Calu3 (cell line): ENCODE data around the gene CHAD. TPM values are rescaled to one million over a fixed set of nuclear protein-coding genes. Genes with fewer than 3 reads are reported as not detected.
A peak's percentile ranks its signal among the peaks of the same experiment; 100 is the strongest.

Experiments used
- BruUV-seq: library from RNA; stranded (reverse); fragments of 400-500 nt; replicated peaks from 2 replicates; lab custom pipeline; 2021; lab: Mats Ljungman, UMichigan
- CTCF ChIA-PET: fragments of 300-600 bp; sonication (Branson Sonifier 250); formaldehyde crosslinking; loops from one replicate; lab custom pipeline; 2022; ENCODE audit warnings: antibody characterized with exemption; lab: Charles Lee
- DNase-seq: peaks from one replicate; pipeline ENCODE4 v3.0.0; 2022
- H3K27ac Mint-ChIP-seq: one replicate; pipeline ENCODE4 v1.8.0; 2022; ENCODE audit warnings: mixed read lengths; ENCODE audit not compliant: unreplicated experiment
- H3K27me3 Mint-ChIP-seq: one replicate; pipeline ENCODE4 v1.8.0; 2022; ENCODE audit warnings: mixed read lengths; ENCODE audit not compliant: unreplicated experiment
- H3K36me3 Mint-ChIP-seq: one replicate; pipeline ENCODE4 v1.8.0; 2022; ENCODE audit warnings: mild to moderate bottlenecking, moderate library complexity, mixed read lengths; ENCODE audit not compliant: insufficient read depth, unreplicated experiment
- H3K4me1 Mint-ChIP-seq: one replicate; pipeline ENCODE4 v1.8.0; 2022; ENCODE audit warnings: mild to moderate bottlenecking, low read depth, mixed read lengths; ENCODE audit not compliant: unreplicated experiment
- H3K4me3 Mint-ChIP-seq: one replicate; pipeline ENCODE4 v1.8.0; 2022; ENCODE audit warnings: mild to moderate bottlenecking, low read depth, moderate library complexity, mixed read lengths; ENCODE audit not compliant: unreplicated experiment
- H3K9me3 Mint-ChIP-seq: one replicate; pipeline ENCODE4 v1.8.0; 2022; ENCODE audit warnings: low read depth, mixed read lengths; ENCODE audit not compliant: unreplicated experiment
- intact Hi-C: fragments of 100-400 bp; cut with micrococcal nuclease; formaldehyde crosslinking; loops from one replicate; pipeline ENCODE4 v1.10.0; 2022; ENCODE audit not compliant: unreplicated experiment
- total RNA-seq: library from RNA; stranded (reverse); gene quantifications from 2 replicates; pipeline ENCODE4 v1.2.3, GENCODE V29; 2022
- TF ChIP-seq, protein P1 (sequence below): fragments of 200-600 bp; IDR thresholded peaks from one replicate; pipeline ENCODE4 v1.8.0; 2022; ENCODE audit warnings: antibody characterized with exemption; ENCODE audit not compliant: unreplicated experiment

Gene CHAD
- total RNA-seq, 1 experiment from 2014 or later: not detected

DNA sequence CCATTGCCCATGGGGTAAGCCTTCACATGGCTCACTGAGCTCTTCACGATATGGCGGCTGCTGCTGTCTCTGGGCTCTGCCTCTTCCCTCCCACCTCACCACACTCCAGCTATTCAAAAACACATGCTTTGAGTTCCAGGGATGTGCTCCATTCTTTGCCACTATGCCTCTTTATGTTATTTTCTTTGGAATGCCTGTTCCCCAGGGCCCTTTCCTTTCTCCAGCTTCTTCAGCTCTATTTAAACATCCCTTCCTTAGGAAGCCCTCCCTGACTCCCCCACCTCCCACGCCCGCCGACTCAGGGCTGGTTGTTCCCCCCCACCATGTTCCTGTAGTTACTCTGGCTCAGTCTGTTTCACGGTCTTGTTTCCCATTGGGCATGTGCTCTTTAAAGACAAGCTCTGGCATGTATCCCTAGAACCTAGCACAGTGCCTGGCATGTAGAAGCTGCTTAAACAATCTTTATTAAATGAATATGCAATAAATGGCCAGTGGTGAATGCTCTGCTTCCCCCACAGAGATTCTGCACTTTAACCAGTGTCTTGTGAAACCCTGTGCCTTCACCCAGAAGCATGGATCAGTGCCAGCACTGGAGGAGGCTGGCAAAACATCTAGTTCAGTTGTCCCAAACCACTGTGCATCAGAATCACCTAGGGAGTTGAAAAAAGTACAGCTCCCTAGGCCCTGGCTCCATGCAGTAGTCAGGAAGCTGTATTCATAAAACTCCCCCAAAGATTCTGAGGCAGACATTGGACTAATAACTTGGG lies 46.4 kb upstream of the CHAD start:
- CTCF ChIA-PET: interaction anchor here (0.8 to 1.2 kb wide), 2 partner anchors 16 to 32 kb away, joined by 6 to 8 read pairs; no protein-coding TSS in a partner anchor
- intact Hi-C loops: no loop called here
- H3K27ac Mint-ChIP-seq: no peak overlapping the region
- no peaks in the 10 kb centered on the region for H3K9me3 Mint-ChIP-seq
- no peak for DNase-seq
- H3K4me1 Mint-ChIP-seq: peaks cover 18% of the 10 kb centered on the region
- H3K27me3 Mint-ChIP-seq: peaks cover 25% of the 10 kb centered on the region
- H3K36me3 Mint-ChIP-seq: peaks cover 4% of the 10 kb centered on the region
- H3K4me3 Mint-ChIP-seq: no peak overlapping the region
- TF ChIP-seq, protein P1, sequence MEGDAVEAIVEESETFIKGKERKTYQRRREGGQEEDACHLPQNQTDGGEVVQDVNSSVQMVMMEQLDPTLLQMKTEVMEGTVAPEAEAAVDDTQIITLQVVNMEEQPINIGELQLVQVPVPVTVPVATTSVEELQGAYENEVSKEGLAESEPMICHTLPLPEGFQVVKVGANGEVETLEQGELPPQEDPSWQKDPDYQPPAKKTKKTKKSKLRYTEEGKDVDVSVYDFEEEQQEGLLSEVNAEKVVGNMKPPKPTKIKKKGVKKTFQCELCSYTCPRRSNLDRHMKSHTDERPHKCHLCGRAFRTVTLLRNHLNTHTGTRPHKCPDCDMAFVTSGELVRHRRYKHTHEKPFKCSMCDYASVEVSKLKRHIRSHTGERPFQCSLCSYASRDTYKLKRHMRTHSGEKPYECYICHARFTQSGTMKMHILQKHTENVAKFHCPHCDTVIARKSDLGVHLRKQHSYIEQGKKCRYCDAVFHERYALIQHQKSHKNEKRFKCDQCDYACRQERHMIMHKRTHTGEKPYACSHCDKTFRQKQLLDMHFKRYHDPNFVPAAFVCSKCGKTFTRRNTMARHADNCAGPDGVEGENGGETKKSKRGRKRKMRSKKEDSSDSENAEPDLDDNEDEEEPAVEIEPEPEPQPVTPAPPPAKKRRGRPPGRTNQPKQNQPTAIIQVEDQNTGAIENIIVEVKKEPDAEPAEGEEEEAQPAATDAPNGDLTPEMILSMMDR: no peak
- no TSS peak for BruUV-seq

DNA sequence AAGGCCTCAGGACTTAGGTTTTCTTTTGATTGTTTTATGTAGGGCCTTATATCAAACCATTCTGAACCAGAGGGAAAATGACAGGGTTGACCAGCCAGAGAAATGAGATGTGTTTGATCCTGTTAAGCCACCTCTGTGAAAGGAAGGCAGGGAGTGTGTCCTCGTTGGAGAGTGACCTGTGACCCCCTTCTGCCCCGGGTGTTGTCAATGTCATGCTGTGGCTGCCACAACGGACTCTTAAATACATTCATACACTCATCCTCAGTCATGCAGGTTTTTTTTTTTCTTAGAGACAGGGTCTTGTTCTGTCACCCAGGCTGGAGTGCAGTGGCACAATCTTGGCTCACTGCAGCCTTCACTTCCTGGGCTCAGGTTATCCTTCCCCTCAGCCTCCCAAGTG lies 45.7 kb upstream of the CHAD start:
- intact Hi-C loops: no loop called here
- no peak for DNase-seq
- CTCF ChIA-PET: no interaction called here
- H3K27ac Mint-ChIP-seq: no peak overlapping the region
- H3K9me3 Mint-ChIP-seq: no peaks in the 10 kb centered on the region
- peaks cover 18% of the 10 kb centered on the region for H3K4me1 Mint-ChIP-seq
- H3K4me3 Mint-ChIP-seq: no peak overlapping the region
- TF ChIP-seq, protein P1: no peak
- peaks cover 25% of the 10 kb centered on the region for H3K27me3 Mint-ChIP-seq
- no TSS peak for BruUV-seq
- H3K36me3 Mint-ChIP-seq: peaks cover 4% of the 10 kb centered on the region

DNA sequence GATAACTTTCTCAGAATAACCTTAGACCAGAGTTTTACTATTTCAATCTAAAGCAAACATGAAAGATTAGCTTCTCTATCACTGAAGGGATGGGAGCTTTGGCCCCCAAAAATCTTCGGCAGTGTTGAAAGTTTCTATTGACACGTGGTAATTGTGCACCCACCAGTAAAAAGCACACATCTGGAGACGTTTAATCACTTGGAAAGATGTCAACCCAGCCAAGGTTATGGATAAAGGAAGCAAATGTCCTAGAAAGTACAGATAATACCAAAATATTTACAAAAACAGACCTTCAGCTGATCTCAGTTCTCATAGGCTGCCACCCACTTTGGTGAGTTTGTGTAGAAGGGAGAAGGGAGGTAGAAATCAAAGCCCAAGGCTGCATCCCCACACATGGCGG lies 44.8 kb upstream of the CHAD start:
- intact Hi-C loops: no loop called here
- peaks cover 5% of the 10 kb centered on the region for H3K36me3 Mint-ChIP-seq

DNA sequence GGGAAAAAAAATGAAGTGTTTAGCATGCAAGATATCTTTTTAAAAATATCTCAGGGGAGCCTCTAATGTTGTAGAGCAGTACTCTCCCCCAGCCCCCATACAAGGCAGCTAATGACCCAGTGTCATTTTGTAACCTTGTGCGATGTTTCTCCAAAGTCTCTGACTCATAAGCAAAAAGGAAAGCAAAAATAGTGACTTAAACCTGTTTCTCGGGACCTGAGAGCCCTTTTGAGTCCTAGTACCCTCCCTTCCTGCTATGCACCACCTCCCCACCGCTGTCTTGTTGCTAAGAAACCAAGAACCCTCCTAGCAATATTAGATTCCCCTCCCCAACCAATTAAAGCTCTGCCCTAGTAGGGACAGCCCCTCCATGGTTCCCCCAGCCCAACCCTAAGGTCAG lies 42.4 kb upstream of the CHAD start:
- H3K27me3 Mint-ChIP-seq: no peaks in the 10 kb centered on the region
- H3K9me3 Mint-ChIP-seq: no peaks in the 10 kb centered on the region
- peaks cover 28% of the 10 kb centered on the region for H3K4me1 Mint-ChIP-seq
- BruUV-seq: no TSS peak
- peaks cover 9% of the 10 kb centered on the region for H3K36me3 Mint-ChIP-seq
- H3K27ac Mint-ChIP-seq: peak overlapping the region; percentile 32
- no peak overlapping the region for H3K4me3 Mint-ChIP-seq
- DNase-seq: peak; percentile 48
- intact Hi-C loops: no loop called here
- CTCF ChIA-PET: interaction anchor here (1.4 kb wide), 1 partner anchor 10 kb away, joined by 4 read pairs; no protein-coding TSS in a partner anchor
- TF ChIP-seq, protein P1: no peak

More for the DNA sequence above, 44.8 kb upstream of the CHAD start:
- Mint-ChIP-seq H3K9me3 (no peaks in the 10 kb centered on the region), H3K4me1 (peaks cover 26% of the 10 kb centered on the region), H3K27me3 (peaks cover 19% of the 10 kb centered on the region), H3K4me3 (no peak overlapping the region), H3K27ac (no peak overlapping the region)
- TF ChIP-seq, protein P1: no peak
- CTCF ChIA-PET: interaction anchor here (0.6 to 0.7 kb wide), 2 partner anchors 151 to 331 kb away, joined by 3 read pairs; no protein-coding TSS in a partner anchor
- DNase-seq: no peak
- no TSS peak for BruUV-seq
